CD4-positive, alpha-beta T cell treated with Interleukin-12 subunit alpha and Interleukin-12 subunit beta, for 1 hour (primary cell): ENCODE data around the gene CNOT6.
"Not testable (repeated sequence)": the region's sequence is repeated elsewhere in the genome, so short reads cannot be mapped to it uniquely, and the experiment has no call there.

Experiments
- DNase-seq: peaks from one replicate; pipeline ENCODE4 v3.0.0-alpha.2; 2020

Gene CNOT6

GRCh38 chr5:180472269-180472668, 21.9 kb upstream of the CNOT6 start:
- no peak for DNase-seq

- not testable (repeated sequence) for DNase-seq
These were observed 20.8 kb upstream of the CNOT6 start for GRCh38 chr5:180473386-180473785.

- DNase-seq, result no peak
These were observed 19.6 kb upstream of the CNOT6 start for GRCh38 chr5:180474569-180474968.

GRCh38 chr5:180475969-180476524, 18.1 kb upstream of the CNOT6 start:
- not testable (repeated sequence) for DNase-seq

- no peak for DNase-seq
These were observed 9.4 kb upstream of the CNOT6 start for GRCh38 chr5:180484813-180485212.

DNA sequence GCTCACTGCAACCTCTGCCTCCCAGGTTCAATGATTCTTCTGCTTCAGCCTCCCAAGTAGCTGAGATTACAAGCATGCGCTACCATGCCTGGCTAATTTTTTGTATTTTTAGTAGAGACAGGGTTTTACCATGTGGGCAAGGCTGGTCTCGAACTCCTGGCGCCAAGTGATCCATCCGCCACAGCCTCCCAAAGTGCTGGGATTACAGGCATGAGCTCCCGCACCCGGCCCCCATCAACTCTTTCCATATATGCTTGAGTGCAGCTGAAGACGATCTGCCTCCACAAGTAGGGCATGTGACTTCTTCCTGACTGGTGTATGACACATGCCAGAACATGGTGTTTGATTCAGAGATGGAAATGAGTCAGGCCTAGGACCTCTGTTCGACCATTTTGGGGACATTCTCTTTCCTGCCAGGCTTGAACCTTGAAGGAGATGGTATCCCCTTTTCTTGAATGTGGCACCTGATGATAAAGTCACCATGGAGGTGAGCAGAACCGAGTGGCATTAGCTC, 7.5 kb upstream of the CNOT6 start:
- no peak for DNase-seq

DNA sequence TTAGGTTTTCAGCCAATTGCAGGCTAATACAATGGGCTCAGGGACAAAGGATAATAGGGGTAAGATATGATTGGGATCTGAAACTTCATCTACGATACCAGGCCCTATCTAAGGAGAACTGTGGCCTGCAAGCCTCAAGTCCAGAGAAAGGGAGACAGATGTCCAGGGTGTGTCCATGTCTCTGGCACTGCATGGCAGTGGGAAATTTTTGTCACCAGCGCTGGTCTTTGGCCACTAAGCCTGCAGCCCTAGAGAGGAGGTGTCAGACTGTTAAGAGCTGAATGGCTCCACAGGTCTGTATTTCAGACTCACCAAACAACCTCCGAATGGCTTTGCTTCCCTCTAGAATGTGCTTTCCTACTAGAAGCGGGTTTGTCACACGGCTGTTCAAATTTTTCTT, 6.6 kb upstream of the CNOT6 start:
- DNase-seq, result no peak

DNA sequence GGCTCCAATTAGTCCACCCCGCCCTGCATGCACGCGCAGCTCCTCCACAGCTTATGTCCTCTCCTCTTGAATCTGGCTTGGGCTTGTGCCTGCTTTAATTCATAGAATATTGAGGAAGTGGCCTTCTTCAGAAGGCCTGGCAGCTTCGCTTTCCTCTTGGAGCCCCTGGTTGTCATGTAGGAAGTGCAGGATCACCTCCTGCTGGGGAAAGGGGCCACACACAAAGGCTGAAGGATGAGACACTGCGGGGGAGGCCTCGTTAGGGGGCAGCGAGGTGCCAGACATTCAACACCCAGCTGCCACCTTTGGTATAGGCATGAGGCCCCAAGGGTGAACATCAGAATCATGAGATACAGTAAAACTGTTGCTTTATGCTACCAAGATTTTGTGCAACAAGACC, 2.7 kb upstream of the CNOT6 start:
- DNase-seq, result no peak

GRCh38 chr5:180492226-180492903, 1.8 kb upstream of the CNOT6 start:
- DNase-seq, result no peak

DNA sequence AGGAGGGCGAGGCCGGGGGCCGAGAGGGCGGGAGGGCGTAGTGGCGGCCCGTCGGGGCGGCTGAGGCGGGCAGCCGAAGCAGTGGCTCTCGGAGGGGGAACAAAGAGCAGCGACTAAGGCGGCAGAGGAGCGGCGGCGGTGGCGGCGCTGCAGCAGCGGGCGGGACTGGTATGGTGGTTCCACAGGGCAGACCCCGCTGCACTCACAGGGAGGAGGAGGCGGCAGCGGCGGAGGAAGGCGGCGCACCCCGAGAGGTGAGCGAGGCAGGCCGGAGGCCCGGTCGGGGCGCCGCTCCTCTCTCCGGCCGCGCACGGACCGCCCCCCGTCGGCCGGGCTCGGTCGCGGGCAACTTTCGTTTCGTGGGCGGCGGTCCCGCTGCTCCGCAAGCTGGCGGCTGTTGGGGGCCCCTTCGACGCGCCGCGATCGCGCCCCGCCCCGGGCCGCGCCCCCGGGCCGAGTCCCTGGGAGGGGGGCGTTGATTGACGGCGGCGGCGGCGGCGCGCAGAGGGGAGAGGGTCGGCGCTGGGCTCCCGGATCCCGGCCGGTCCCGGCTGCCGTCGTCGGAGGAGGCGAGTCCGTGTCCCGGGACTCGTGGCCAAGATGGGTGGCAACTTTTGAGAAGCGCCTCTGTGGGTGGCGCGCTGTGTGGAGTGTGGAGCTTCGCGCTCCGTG, 467 bp downstream of the CNOT6 start:
- DNase-seq, result peak; percentile 55

DNA sequence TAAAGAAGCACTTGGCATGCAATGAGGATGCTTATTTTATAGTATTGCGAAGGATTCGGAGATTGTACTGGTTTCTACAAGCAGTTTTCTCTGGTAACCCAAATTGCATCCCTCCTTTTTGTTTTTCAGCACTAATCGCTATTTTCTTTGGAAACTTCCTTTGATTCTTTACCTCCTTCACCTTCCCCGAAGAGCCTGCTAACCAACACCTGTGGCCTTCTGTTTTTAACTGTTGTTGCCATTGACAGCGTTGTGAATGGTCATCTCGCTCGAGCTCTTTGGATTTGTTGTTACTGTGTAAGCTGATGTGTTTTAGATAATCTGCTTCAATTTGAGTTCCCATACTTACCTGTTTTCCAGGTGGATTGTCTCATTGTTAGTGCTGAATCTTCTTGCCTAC, 1.1 kb downstream of the CNOT6 start:
- DNase-seq, result no peak

DNA sequence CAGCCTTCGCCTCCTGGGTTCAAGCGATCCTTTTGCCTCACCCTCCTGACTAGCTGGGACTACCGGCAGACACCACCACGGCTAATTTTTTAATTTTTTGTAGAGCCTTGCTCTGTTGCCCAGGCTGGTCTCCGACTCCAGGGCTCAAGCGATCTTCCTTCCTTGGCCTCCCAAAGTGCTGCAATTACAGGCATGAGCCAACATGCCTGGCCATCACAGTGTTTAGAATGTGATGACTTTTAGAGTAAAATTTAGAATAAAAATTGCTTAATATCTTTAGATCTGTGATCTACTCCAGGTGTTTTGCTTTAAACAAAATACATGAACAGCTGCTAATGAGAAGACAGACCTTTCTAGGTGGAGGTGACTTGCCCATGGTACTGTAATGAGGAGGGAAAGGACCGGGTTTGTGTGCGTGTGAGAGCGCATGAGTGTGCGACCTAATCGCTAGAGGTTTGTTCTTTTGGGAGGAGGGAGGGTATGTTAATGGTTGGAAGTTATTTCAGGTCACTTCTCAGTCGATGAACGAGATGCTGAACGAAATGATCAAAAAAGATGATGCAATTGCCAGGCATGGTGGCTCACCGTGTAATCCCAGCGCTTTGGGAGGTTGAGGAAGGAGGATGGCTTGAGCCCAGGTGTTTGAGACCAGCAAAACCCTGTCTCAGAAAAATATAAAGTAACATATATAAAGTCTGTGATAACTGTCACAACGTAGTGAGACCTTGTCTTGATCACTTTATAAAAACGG, 2.0 kb downstream of the CNOT6 start:
- DNase-seq, result no peak

DNA sequence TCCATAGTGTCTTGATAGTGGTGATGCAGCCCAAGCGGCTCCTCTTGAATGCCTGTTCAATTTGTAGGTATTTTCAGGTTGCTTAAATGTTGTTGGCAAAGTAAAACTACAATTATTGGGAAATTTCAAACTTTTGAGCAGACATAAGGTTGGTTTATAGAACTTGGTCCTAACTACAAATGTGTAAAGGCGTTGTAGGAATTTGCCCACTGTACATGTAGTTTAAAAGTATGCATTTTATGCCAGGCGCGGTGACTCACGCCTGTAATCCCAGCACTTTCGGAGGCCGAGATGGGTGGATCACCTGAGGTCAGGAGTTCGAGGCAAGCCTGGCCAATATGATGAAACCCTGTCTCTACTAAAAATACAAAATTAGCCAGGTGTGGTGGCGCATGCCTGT, 2.6 kb downstream of the CNOT6 start:
- not testable (repeated sequence) for DNase-seq

- not testable (repeated sequence) for DNase-seq
These were observed 3.7 kb downstream of the CNOT6 start for GRCh38 chr5:180497865-180498264.

GRCh38 chr5:180498378-180498777, 4.2 kb downstream of the CNOT6 start:
- DNase-seq, result no peak

DNA sequence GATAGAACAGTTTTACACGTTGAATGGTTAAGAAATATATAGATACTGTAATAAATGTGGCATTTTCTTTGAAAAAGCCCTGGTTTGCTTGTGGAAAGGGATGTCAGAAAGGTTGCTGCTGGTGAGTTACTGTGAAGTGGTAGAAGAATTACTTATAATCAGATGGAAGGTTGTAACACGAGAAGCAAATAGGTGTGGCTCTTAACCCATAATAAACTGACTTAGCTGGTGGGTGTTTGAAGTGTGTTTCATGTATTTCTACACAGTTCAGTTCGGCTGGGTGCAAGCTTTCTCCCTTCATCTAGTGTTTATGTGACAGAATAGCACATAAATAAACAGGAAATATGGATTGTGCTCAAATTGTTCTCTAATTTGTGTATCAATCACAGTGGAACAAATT, 5.5 kb downstream of the CNOT6 start:
- no peak for DNase-seq

- DNase-seq, result not testable (repeated sequence)
These were observed 6.1 kb downstream of the CNOT6 start for GRCh38 chr5:180500300-180500699.

DNA sequence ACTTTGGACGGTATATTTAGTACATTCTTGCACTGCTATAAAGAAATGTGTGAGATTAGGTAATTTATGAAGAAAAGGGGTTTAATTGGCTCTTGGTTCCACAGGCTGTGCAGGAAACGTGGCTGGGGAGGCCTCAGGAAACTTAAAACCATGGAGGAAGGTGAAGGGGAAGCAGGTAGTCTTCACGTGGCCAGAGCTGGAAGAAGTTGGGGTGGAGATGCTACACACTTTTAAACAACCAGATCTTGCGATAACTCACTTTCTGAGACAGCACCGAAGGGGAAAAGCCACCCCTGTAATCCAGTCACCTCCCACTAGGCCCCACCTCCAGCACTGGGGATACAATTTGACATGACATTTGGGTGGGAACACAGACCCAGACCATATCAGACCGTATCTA, 13.5 kb downstream of the CNOT6 start:
- no peak for DNase-seq

DNA sequence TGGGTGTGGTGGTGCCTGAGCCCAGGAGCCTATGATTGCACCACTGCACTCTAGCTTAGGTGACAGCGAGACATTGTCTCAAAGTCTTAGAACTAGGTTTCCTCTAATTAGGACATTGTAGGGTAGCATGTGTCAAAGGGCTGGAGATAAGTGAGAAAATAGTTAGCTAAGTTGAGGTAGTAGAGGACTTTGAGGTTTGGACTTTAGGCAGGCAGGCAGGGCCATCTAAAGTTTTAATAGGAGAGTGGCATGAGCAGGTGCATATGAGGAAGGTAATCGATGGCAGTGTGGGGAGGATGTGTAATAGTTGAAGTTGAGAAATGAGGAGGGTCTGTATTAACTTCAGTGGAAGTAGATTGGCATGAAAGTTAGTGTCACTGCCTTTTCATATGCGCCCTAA, 21.1 kb downstream of the CNOT6 start:
- no peak for DNase-seq

GRCh38 chr5:180515974-180516373, 21.8 kb downstream of the CNOT6 start:
- DNase-seq, result not testable (repeated sequence)

- no peak for DNase-seq
These were observed 22.3 kb downstream of the CNOT6 start for GRCh38 chr5:180516440-180516839.

DNA sequence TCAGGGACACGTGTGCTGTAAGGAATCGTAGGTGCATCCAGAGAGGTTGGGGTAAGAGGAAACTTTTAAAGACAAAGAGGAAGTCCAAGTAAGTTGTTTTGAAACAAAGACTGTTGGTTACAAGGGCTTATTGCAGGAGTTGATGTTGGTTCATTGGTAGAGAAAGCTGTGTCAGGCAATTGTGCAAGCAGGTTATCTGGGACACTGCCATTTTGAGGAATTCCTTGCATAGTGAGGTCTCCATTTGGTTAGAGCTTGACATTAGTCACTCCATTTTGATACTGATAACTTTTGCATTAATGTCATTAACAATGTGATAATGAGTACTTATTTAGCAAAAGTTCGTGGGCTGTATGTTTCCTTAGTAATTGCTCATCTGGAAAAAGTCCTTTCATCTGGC, 24.9 kb downstream of the CNOT6 start:
- no peak for DNase-seq

- no peak for DNase-seq
These were observed 26.9 kb downstream of the CNOT6 start for GRCh38 chr5:180521101-180521500.

DNA sequence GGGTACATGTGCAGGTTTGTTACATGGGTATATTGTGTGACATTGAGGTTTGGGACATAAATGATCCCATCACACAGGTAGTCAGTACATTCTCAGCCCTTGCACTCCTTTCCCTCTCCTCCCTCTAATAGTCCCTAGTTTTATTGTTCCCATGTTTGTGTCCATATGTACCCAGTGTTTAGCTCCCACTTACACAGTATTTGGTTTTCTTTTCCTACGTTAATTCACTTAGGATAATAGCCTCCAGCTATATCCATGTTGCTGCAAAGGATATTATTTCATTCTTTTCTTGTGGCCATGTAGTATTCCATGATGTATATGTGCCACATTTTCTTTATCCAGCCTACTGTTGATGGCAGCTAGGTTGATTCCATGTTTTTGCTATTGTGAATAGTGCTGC, 27.4 kb downstream of the CNOT6 start:
- DNase-seq, result no peak
